HEK293 (cell line): Measurements from ENCODE around the gene WDR20.
A peak's percentile ranks its signal among the peaks of the same experiment; 100 is the strongest.

ENCODE experiments used
- CTCF ChIA-PET: fragments of 350-600 bp; formaldehyde crosslinking; extraction: SDS; loops from one replicate; lab custom pipeline; 2021; ENCODE audit warnings: antibody characterized with exemption; lab: Yijun Ruan, JAX
- POLR2A ChIA-PET: fragments of 300-600 bp; formaldehyde crosslinking; extraction: SDS; loops from one replicate; lab custom pipeline; 2020; ENCODE audit warnings: antibody characterized with exemption, inconsistent platforms; lab: Yijun Ruan, JAX
- H3K27ac ChIP-seq: fragments of 200-500 bp; sonication (Bioruptor generic); 2 replicates; pipeline ENCODE4 v1.5.1; 2014; ENCODE audit warnings: low read depth, low read length, control low read depth, inconsistent platforms; ENCODE audit errors: extremely low read depth
- H3K36me3 ChIP-seq, 2 experiments: fragments of 200-500 bp in 1 of 2; sonication (Bioruptor generic) in 1 of 2; 1 replicate in 1 of 2; 2 replicates in 1 of 2; pipeline ENCODE4 v1.5.1; 2014 to 2017; ENCODE audit warnings: inconsistent platforms in 2 of 2, low read length in 2 of 2; ENCODE audit not compliant: control insufficient read depth in 2 of 2, insufficient read depth in 1 of 2
- H3K4me1 ChIP-seq: fragments of 200-500 bp; sonication (Bioruptor generic); 2 replicates; pipeline ENCODE4 v1.5.1; 2014; ENCODE audit warnings: mild to moderate bottlenecking, low read length, inconsistent platforms; ENCODE audit not compliant: control insufficient read depth, insufficient read depth
- H3K4me3 ChIP-seq: 2 replicates; pipeline ENCODE4 v1.5.1; 2011; ENCODE audit warnings: low read depth, mild to moderate bottlenecking, control low read depth, low read length, moderate library complexity
- H3K9me3 ChIP-seq: fragments of 200-500 bp; sonication (Bioruptor generic); 2 replicates; pipeline ENCODE4 v1.5.1; 2014; ENCODE audit warnings: low read depth, low read length, inconsistent platforms; ENCODE audit not compliant: control insufficient read depth, insufficient read depth
- EGR2 ChIP-seq: fragments of 450-650 bp; formaldehyde crosslinking; IDR thresholded peaks from 2 replicates; pipeline ENCODE4 v1.5.1; 2016; ENCODE audit warnings: low read depth, missing biosample characterization, missing genetic modification characterization
- GLIS1 ChIP-seq: fragments of 450-650 bp; formaldehyde crosslinking; IDR thresholded peaks from 2 replicates; pipeline ENCODE4 v1.5.1; 2016; ENCODE audit warnings: missing biosample characterization, missing genetic modification characterization
- HOXC10 ChIP-seq: sonication (generic); formaldehyde crosslinking; IDR thresholded peaks from 2 replicates; pipeline ENCODE4 v1.8.1; 2023; ENCODE audit warnings: mild to moderate bottlenecking, missing genetic modification reagents
- PRDM10 ChIP-seq: fragments of 450-650 bp; formaldehyde crosslinking; IDR thresholded peaks from 2 replicates; pipeline ENCODE4 v1.5.1; 2016; ENCODE audit warnings: missing biosample characterization, missing genetic modification characterization
- ZIC2 ChIP-seq: fragments of 450-650 bp; formaldehyde crosslinking; IDR thresholded peaks from 2 replicates; pipeline ENCODE4 v1.5.1; 2016; ENCODE audit warnings: missing biosample characterization, missing genetic modification characterization
- ZNF121 ChIP-seq: fragments of 450-650 bp; formaldehyde crosslinking; IDR thresholded peaks from 2 replicates; pipeline ENCODE4 v1.5.1; 2016; ENCODE audit warnings: missing biosample characterization, missing genetic modification characterization
- ZNF132 ChIP-seq: fragments of 450-650 bp; formaldehyde crosslinking; IDR thresholded peaks from 2 replicates; pipeline ENCODE4 v1.5.1; 2017; ENCODE audit warnings: missing biosample characterization, missing genetic modification characterization, borderline replicate concordance
- ZNF138 ChIP-seq: fragments of 450-650 bp; formaldehyde crosslinking; IDR thresholded peaks from 2 replicates; pipeline ENCODE4 v1.5.1; 2016; ENCODE audit warnings: missing biosample characterization, missing genetic modification characterization, borderline replicate concordance
- ZNF174 ChIP-seq: fragments of 450-650 bp; formaldehyde crosslinking; IDR thresholded peaks from 2 replicates; pipeline ENCODE4 v1.5.0; 2017; ENCODE audit warnings: missing biosample characterization, mild to moderate bottlenecking, missing genetic modification characterization
- ZNF175 ChIP-seq: fragments of 450-650 bp; formaldehyde crosslinking; IDR thresholded peaks from 2 replicates; pipeline ENCODE4 v1.5.1; 2016; ENCODE audit warnings: missing biosample characterization, missing genetic modification characterization
- ZNF473 ChIP-seq: fragments of 450-650 bp; formaldehyde crosslinking; IDR thresholded peaks from 2 replicates; pipeline ENCODE4 v1.5.1; 2017; ENCODE audit warnings: missing biosample characterization, missing genetic modification characterization
- ZNF600 ChIP-seq: fragments of 450-650 bp; formaldehyde crosslinking; IDR thresholded peaks from 2 replicates; pipeline ENCODE4 v1.5.1; 2016; ENCODE audit warnings: missing biosample characterization, missing genetic modification characterization
- ZNF677 ChIP-seq: fragments of 450-650 bp; IDR thresholded peaks from 2 replicates; pipeline ENCODE4 v1.5.0; 2018; ENCODE audit warnings: missing biosample characterization, mild to moderate bottlenecking, missing genetic modification characterization, moderate library complexity
- TF ChIP-seq, protein P1 (sequence below): fragments of 450-650 bp; formaldehyde crosslinking; IDR thresholded peaks from 2 replicates; pipeline ENCODE4 v1.5.1; 2016; ENCODE audit warnings: missing biosample characterization, missing genetic modification characterization

WDR20 gene

GRCh38 chr14:102222009-102222575, 82.4 kb downstream of the WDR20 start (continued):
- TF ChIP-seq, protein P1, sequence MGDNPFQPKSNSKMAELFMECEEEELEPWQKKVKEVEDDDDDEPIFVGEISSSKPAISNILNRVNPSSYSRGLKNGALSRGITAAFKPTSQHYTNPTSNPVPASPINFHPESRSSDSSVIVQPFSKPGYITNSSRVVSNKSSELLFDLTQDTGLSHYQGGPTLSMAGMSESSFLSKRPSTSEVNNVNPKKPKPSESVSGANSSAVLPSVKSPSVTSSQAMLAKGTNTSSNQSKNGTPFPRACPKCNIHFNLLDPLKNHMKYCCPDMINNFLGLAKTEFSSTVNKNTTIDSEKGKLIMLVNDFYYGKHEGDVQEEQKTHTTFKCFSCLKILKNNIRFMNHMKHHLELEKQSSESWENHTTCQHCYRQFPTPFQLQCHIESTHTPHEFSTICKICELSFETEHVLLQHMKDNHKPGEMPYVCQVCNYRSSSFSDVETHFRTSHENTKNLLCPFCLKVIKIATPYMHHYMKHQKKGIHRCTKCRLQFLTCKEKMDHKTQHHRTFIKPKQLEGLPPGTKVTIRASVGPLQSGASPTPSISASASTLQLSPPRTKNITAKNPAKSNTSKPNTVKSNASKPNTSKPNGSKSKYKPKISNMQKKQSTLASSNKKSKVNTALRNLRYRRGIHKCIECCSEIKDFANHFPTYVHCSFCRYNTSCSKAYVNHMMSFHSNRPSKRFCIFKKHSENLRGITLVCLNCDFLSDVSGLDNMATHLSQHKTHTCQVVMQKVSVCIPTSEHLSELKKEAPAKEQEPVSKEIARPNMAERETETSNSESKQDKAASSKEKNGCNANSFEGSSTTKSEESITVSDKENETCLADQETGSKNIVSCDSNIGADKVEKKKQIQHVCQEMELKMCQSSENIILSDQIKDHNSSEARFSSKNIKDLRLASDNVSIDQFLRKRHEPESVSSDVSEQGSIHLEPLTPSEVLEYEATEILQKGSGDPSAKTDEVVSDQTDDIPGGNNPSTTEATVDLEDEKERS = no peak
- TF ChIP-seq ZIC2 (tag by site-specific recombination) = peak; percentile 80
- TF ChIP-seq GLIS1 (tag by site-specific recombination) = peak; percentile 84
- no peak for TF ChIP-seq HOXC10 (CRISPR knock-in tag)
- no peak for TF ChIP-seq PRDM10 (tag by site-specific recombination)
- TF ChIP-seq EGR2 (tag by site-specific recombination) = peak; percentile 33; the same call in 1 of the 2 replicates

GRCh38 chr14:102222751-102223150, 83.1 kb downstream of the WDR20 start:
- H3K4me3 ChIP-seq = no peak overlapping the region
- CTCF ChIA-PET = no interaction called here

DNA sequence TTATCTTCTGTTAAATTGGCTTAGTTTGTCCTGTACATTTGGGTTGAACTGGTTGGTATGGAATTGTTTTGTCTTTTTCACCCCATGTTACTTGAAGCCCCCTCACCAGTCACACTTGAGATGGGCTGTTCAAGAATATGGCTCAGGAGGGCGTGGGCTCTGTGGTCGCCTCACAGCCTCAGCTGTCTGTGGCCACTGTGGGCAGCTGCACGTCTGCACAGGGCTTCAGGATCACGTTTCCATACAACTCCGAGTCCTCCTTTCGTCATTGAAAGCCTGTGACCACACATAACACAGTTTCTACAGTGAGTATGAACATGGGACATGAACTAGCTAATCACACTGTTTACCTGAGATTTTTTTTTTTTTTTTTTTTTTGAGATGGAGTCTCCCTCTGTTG, 84.0 kb downstream of the WDR20 start:
- no peaks in the 10 kb centered on the region for H3K9me3 ChIP-seq
- H3K27ac ChIP-seq = no peak overlapping the region
- POLR2A ChIA-PET = no interaction called here
- no peak overlapping the region for H3K4me3 ChIP-seq
- CTCF ChIA-PET = no interaction called here
- H3K36me3 ChIP-seq = peaks cover 0 to 8% of the 10 kb centered on the region in 2 experiments; a peak in 2 of 3 replicates
- H3K4me1 ChIP-seq = no peaks in the 10 kb centered on the region
- TF ChIP-seq ZNF600 (tag by site-specific recombination) = peak; percentile 56; the same call in 1 of the 2 replicates
- no peak for TF ChIP-seq ZNF121 (tag by site-specific recombination)

More at GRCh38 chr14:102222751-102223150, 83.1 kb downstream of the WDR20 start:
- Histone ChIP-seq H3K27ac (no peak overlapping the region), H3K36me3 (peaks cover 0 to 8% of the 10 kb centered on the region in 2 experiments; a peak in 2 of 3 replicates), H3K4me1 (no peaks in the 10 kb centered on the region), H3K9me3 (no peaks in the 10 kb centered on the region)
- TF ChIP-seq ZNF175 (tag by site-specific recombination) (no peak), ZNF138 (tag by site-specific recombination) (no peak), ZNF174 (tag by site-specific recombination) (no peak), ZNF132 (tag by site-specific recombination) (no peak), ZNF677 (tag by site-specific recombination) (no peak), ZNF473 (tag by site-specific recombination) (no peak)
- POLR2A ChIA-PET = interaction anchor here (0.6 kb wide), 1 partner anchor 1565 kb away, joined by 4 read pairs; no protein-coding TSS in a partner anchor
